ENCODE measurements around the gene ZNF438.

DNA sequence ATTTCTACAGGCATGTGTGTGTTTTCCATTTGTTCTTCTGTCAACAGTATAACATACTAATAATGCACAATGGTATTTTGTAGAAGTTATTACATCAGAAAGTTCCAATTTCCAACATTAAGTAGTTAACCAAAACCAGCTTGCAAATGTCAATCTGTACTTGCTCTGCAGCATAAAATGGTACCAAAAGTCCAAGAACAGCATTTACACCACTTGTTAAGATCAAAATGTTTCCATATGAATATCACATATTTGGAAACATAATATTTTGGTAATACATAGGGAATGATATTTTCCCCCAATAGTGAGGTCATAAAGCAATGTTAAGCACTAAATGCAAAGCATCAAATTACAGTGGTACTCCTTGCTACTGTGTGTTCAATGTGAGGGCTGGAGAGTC is 162.1 kb downstream of the ZNF438 start:
- TF ChIP-seq, protein P1, sequence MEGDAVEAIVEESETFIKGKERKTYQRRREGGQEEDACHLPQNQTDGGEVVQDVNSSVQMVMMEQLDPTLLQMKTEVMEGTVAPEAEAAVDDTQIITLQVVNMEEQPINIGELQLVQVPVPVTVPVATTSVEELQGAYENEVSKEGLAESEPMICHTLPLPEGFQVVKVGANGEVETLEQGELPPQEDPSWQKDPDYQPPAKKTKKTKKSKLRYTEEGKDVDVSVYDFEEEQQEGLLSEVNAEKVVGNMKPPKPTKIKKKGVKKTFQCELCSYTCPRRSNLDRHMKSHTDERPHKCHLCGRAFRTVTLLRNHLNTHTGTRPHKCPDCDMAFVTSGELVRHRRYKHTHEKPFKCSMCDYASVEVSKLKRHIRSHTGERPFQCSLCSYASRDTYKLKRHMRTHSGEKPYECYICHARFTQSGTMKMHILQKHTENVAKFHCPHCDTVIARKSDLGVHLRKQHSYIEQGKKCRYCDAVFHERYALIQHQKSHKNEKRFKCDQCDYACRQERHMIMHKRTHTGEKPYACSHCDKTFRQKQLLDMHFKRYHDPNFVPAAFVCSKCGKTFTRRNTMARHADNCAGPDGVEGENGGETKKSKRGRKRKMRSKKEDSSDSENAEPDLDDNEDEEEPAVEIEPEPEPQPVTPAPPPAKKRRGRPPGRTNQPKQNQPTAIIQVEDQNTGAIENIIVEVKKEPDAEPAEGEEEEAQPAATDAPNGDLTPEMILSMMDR (conservative IDR thresholded peaks at IDR 0.05; ENCODE audit: low read depth, low read length): no peak
- no peak for TF ChIP-seq EZH2 (IDR thresholded peaks at IDR 0.05; ENCODE audit: borderline replicate concordance, low read depth, low read length, poor library complexity, severe bottlenecking)
